Endodermal cell (in vitro differentiated cells): ENCODE data around the gene CIDEC. TPM values are rescaled to one million over a fixed set of nuclear protein-coding genes. Genes with fewer than 3 reads are reported as not detected.

Experiments used
- DNase-seq: peaks from one replicate; pipeline ENCODE4 v3.0.0-alpha.2; 2017
- H3K27ac ChIP-seq: 2 replicates; pipeline ENCODE4 v1.5.1; 2013; ENCODE audit warnings: mild to moderate bottlenecking, low read depth, low read length, moderate library complexity
- H3K27me3 ChIP-seq: 2 replicates; pipeline ENCODE4 v1.6.1; 2013; ENCODE audit warnings: mild to moderate bottlenecking, low read length, moderate library complexity; ENCODE audit not compliant: insufficient read depth, control insufficient read depth, poor library complexity, severe bottlenecking
- H3K36me3 ChIP-seq: 2 replicates; pipeline ENCODE4 v1.7.0; 2013; ENCODE audit warnings: mild to moderate bottlenecking, low read length, moderate library complexity; ENCODE audit not compliant: control insufficient read depth, insufficient read depth
- H3K4me1 ChIP-seq: one replicate; pipeline ENCODE4 v1.7.0; 2013; ENCODE audit warnings: low read length; ENCODE audit not compliant: control insufficient read depth, insufficient read depth
- H3K4me3 ChIP-seq: 2 replicates; pipeline ENCODE4 v1.5.1; 2013; ENCODE audit warnings: mild to moderate bottlenecking, low read length, moderate library complexity
- H3K9ac ChIP-seq: 2 replicates; pipeline ENCODE4 v1.6.1; 2013; ENCODE audit warnings: mild to moderate bottlenecking, low read length, moderate library complexity; ENCODE audit not compliant: poor library complexity, severe bottlenecking; ENCODE audit errors: extremely low read depth
- H3K9me3 ChIP-seq: 2 replicates; pipeline ENCODE4 v1.6.1; 2013; ENCODE audit warnings: mild to moderate bottlenecking, low read length, moderate library complexity; ENCODE audit not compliant: control insufficient read depth
- H3K27ac Mint-ChIP-seq: 2 replicates; pipeline ENCODE4 v1.8.0; 2020; ENCODE audit warnings: mixed read lengths
- H3K27me3 Mint-ChIP-seq: 2 replicates; pipeline ENCODE4 v1.8.0; 2021; ENCODE audit warnings: mild to moderate bottlenecking, mixed read lengths; ENCODE audit not compliant: insufficient read depth
- H3K36me3 Mint-ChIP-seq: 2 replicates; pipeline ENCODE4 v1.8.0; 2020; ENCODE audit warnings: low read depth, mixed read lengths
- H3K4me1 Mint-ChIP-seq: 2 replicates; pipeline ENCODE4 v1.8.0; 2020; ENCODE audit warnings: mixed read lengths
- H3K4me3 Mint-ChIP-seq: 2 replicates; pipeline ENCODE4 v1.8.0; 2020; ENCODE audit warnings: mild to moderate bottlenecking, moderate library complexity, mixed read lengths
- H3K9me3 Mint-ChIP-seq: 2 replicates; pipeline ENCODE4 v1.8.0; 2020; ENCODE audit warnings: mild to moderate bottlenecking, mixed read lengths
- WGBS, 2 experiments: methylation state at CpG; one replicate each; pipeline versions ENCODE4 v1.1.5 to v1.1.7; 2013; ENCODE audit warnings: missing lambda C conversion rate in 2 of 2, mixed read lengths in 1 of 2; ENCODE audit not compliant: insufficient coverage in 1 of 2, insufficient read length in 1 of 2; 5-methylcytosine and 5-hydroxymethylcytosine counted together
- total RNA-seq, 2 donors: library from RNA; stranded (reverse); fragmentation: NEBNext Ultra II Directional in 1 of 2; extraction: Animal tissue kit (Norgen Biotek cat#: 25700) in 1 of 2; gene quantifications; 2 replicates in 1 of 2; 3 replicates in 1 of 2; pipeline ENCODE4 v1.2.1, GENCODE V29; 2021
- TF ChIP-seq, protein P1 (sequence below): fragments of 200-600 bp; sonication (generic); conservative IDR thresholded peaks from 2 replicates; pipeline ENCODE4 v1.5.0; 2021; ENCODE audit warnings: antibody characterized with exemption, mild to moderate bottlenecking

CIDEC gene
- total RNA-seq, 2 donors from 2014 or later = not detected

DNA sequence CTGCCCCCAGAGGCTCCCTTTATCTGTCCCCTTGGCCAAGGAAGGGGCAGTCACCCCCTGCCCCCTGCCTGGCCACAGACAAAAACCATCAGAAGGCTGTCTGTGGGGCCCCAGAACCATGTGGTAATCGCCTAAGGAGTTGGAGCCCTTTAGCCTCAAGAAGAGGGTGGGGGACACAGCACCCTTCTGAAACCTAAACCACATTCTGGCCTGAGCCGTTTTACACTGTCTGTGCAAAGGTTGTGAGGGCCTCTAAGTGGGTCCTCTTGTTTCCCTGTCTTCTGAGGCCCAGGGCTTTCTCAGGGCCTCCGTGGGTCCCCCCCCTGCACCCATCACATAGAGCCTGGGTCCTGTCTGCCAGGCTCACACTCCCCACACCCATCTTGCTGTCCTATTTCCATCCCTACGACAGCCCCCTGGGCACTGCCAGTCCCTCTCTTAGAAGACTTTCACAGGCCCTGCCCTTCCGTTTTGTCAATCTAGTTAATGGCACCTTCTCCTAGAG, 18.4 kb downstream of the CIDEC start:
- no peak overlapping the region for H3K27ac ChIP-seq
- no peaks in the 10 kb centered on the region for H3K27me3 ChIP-seq
- H3K4me3 ChIP-seq = no peak overlapping the region
- 92 to 100% methylated on average over 3 to 5 of the region's 5 CpGs for WGBS, 2 experiments
- Mint-ChIP-seq H3K9me3 (no peaks in the 10 kb centered on the region), H3K4me1 (peaks cover 12% of the 10 kb centered on the region), H3K4me3 (peak overlapping the region; percentile 52), H3K36me3 (no peaks in the 10 kb centered on the region), H3K27me3 (peaks cover 9% of the 10 kb centered on the region), H3K27ac (no peak overlapping the region)
- TF ChIP-seq, protein P1, sequence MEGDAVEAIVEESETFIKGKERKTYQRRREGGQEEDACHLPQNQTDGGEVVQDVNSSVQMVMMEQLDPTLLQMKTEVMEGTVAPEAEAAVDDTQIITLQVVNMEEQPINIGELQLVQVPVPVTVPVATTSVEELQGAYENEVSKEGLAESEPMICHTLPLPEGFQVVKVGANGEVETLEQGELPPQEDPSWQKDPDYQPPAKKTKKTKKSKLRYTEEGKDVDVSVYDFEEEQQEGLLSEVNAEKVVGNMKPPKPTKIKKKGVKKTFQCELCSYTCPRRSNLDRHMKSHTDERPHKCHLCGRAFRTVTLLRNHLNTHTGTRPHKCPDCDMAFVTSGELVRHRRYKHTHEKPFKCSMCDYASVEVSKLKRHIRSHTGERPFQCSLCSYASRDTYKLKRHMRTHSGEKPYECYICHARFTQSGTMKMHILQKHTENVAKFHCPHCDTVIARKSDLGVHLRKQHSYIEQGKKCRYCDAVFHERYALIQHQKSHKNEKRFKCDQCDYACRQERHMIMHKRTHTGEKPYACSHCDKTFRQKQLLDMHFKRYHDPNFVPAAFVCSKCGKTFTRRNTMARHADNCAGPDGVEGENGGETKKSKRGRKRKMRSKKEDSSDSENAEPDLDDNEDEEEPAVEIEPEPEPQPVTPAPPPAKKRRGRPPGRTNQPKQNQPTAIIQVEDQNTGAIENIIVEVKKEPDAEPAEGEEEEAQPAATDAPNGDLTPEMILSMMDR = no peak
- DNase-seq = no peak
- no peaks in the 10 kb centered on the region for H3K9me3 ChIP-seq
- no peak overlapping the region for H3K9ac ChIP-seq
- no peaks in the 10 kb centered on the region for H3K36me3 ChIP-seq
- no peaks in the 10 kb centered on the region for H3K4me1 ChIP-seq

DNA sequence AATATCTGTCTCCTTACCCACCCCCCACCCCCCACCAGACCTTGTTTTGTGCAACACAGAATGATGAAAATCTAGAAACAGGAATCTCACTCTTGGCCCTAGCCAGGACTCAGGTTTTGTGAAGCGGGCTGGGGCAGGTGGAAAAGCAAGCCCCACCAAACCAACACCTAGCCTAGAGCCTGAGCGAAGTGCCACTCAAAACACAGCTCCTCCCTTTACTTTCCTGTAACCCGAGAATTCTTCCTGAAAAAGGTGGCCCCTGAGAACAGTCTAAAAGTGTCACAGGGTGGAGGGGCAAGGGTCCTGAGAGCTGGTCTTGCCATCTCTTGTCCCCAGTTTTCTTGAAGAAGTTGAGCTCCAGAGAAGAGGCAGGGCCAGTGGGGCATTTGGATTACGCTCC, 18.9 kb downstream of the CIDEC start:
- H3K4me3 Mint-ChIP-seq = no peak overlapping the region
- 85 to 100% methylated on average over 1 to 4 of the region's 4 CpGs for WGBS, 2 experiments
- no peak overlapping the region for H3K9ac ChIP-seq
- H3K27me3 Mint-ChIP-seq = peaks cover 9% of the 10 kb centered on the region
- H3K36me3 Mint-ChIP-seq = no peaks in the 10 kb centered on the region
- no peaks in the 10 kb centered on the region for H3K36me3 ChIP-seq
- H3K9me3 Mint-ChIP-seq = no peaks in the 10 kb centered on the region
- peaks cover 12% of the 10 kb centered on the region for H3K4me1 Mint-ChIP-seq
- H3K9me3 ChIP-seq = no peaks in the 10 kb centered on the region
- no peaks in the 10 kb centered on the region for H3K27me3 ChIP-seq
- no peaks in the 10 kb centered on the region for H3K4me1 ChIP-seq
- no peak overlapping the region for H3K27ac Mint-ChIP-seq
- no peak for DNase-seq
- H3K4me3 ChIP-seq = no peak overlapping the region
- H3K27ac ChIP-seq = no peak overlapping the region
- TF ChIP-seq, protein P1 = no peak

DNA sequence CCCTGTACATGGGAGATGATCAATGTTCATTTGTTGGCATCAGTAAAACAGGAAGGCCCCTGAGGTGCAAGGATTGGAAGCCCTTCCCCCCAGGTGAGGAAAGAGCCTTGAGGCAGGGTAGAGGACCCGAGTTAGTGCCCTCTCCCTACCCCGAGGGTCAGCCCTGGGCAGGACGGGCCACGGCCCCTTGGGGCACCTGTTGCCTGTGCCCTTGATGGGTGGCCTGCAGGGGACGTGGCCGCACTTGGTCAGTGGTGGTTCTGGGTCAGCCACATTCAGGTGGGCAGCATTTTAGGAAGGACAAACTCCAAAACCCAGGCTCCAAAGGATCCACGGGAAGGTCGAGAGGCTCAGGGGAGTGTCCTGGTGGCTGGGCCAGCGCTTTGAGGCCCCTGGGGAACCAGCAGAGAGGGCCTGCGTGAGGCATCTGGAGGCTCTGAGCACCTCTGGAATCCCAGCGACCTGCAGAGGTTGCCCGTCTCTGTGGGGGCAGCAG, 20.5 kb downstream of the CIDEC start:
- Mint-ChIP-seq H3K4me1 (peaks cover 13% of the 10 kb centered on the region), H3K9me3 (no peaks in the 10 kb centered on the region), H3K36me3 (no peaks in the 10 kb centered on the region), H3K4me3 (no peak overlapping the region), H3K27me3 (peaks cover 9% of the 10 kb centered on the region), H3K27ac (no peak overlapping the region)
- H3K4me3 ChIP-seq = no peak overlapping the region
- no peak overlapping the region for H3K27ac ChIP-seq
- H3K9me3 ChIP-seq = no peaks in the 10 kb centered on the region
- no peaks in the 10 kb centered on the region for H3K36me3 ChIP-seq
- 91 to 97% methylated on average over 6 to 12 of the region's 12 CpGs for WGBS, 2 experiments
- DNase-seq = no peak
- TF ChIP-seq, protein P1 = no peak
- no peaks in the 10 kb centered on the region for H3K4me1 ChIP-seq
- H3K9ac ChIP-seq = no peak overlapping the region
- no peaks in the 10 kb centered on the region for H3K27me3 ChIP-seq
